Fibroblast of skin of right biceps (primary cell): ENCODE results near the gene DOCK4.

Experiments used
- DNase-seq: peaks from one replicate; pipeline ENCODE4 v3.0.0-alpha.2; 2013

DOCK4 gene

GRCh38 chr7:111690364-111691111 lies 515.7 kb downstream of the DOCK4 start:
- no peak for DNase-seq

GRCh38 chr7:111685349-111685748 lies 520.9 kb downstream of the DOCK4 start:
- no peak for DNase-seq

- DNase-seq: peak; percentile 55
Measured at GRCh38 chr7:111682588-111683340, 523.4 kb downstream of the DOCK4 start.

GRCh38 chr7:111681242-111681641 lies 525.0 kb downstream of the DOCK4 start:
- no peak for DNase-seq

- no peak for DNase-seq
Measured at GRCh38 chr7:111678986-111679385, 527.2 kb downstream of the DOCK4 start.

GRCh38 chr7:111678281-111678680 lies 527.9 kb downstream of the DOCK4 start:
- peak; percentile 24 for DNase-seq

DNA sequence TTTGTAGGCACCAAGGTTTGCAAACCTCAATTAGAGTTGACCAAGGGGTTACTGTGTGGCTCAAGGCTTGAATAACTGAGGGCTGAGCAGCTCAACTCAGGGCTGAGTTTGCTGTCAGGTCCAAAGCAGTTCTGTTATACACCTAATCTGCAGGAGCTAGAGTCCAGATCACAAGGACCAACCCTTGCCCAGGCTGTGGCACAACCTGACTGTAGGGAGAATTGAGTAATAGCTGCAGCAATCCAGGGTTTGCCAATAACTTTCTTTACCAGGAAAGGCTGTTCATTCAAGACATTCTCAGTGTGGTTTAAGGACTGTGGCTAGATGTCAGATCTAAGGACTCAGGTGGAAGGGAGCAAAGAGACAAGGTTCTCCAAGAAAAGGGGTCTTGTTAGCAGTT lies 528.4 kb downstream of the DOCK4 start:
- no peak for DNase-seq

DNA sequence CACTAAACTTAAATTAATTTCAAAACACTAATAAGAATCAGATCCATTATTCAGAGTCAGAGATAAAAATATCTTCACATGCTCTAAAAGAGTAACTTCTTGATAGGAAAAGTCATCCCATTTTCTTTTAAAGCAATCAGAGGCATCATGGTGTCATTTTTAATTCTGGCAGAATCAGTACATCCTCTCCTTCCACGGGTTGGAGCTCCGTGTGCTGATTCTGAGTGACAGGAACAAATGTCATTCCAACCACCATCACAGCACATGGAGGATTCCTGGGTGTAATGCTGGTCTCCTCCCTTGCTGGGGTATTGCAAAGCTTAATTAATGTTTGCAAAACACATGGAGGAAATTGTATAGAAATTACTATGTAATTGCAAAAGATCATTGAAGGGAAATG lies 529.4 kb downstream of the DOCK4 start:
- DNase-seq: no peak
